CD4-positive, CD25-positive, alpha-beta regulatory T cell (primary cell): ENCODE results near the gene NEGR1. TPM values are rescaled to one million over a fixed set of nuclear protein-coding genes. Genes with fewer than 3 reads are reported as not detected.

Source experiments
- ATAC-seq, 2 donors: fragments of 150-1000 bp; cut with Tn5 transposase; one replicate each; pipeline ENCODE4 v1.10.0; 2021; ENCODE audit warnings: low read depth in 2 of 2, moderate number of reproducible peaks in 2 of 2, moderate library complexity in 1 of 2
- DNase-seq, 3 donors: peaks; one replicate each; pipeline versions ENCODE4 v3.0.0 to v3.0.0-alpha.2; 2012 to 2022; ENCODE audit warnings: mixed read lengths in 1 of 3
- H3K27ac ChIP-seq: one replicate; pipeline ENCODE4 v1.7.0; 2013; ENCODE audit warnings: mild to moderate bottlenecking, low read length; ENCODE audit not compliant: insufficient read depth, poor library complexity, severe bottlenecking
- H3K27me3 ChIP-seq: one replicate; pipeline ENCODE4 v1.7.0; 2013; ENCODE audit warnings: low read length; ENCODE audit not compliant: control insufficient read depth, insufficient read depth
- H3K36me3 ChIP-seq: one replicate; pipeline ENCODE4 v1.7.0; 2013; ENCODE audit warnings: mild to moderate bottlenecking, low read length, moderate library complexity; ENCODE audit not compliant: control insufficient read depth, insufficient read depth
- H3K4me1 ChIP-seq: 2 replicates; pipeline ENCODE4 v1.7.0; 2013; ENCODE audit warnings: mild to moderate bottlenecking, low read length; ENCODE audit not compliant: insufficient read depth, control insufficient read depth, poor library complexity, severe bottlenecking
- H3K4me3 ChIP-seq: one replicate; pipeline ENCODE4 v1.7.0; 2013; ENCODE audit warnings: low read depth, mild to moderate bottlenecking, low read length, moderate library complexity
- H3K9me3 ChIP-seq, 2 experiments: 1 replicate in 1 of 2; 2 replicates in 1 of 2; pipeline ENCODE4 v1.7.0; 2013; ENCODE audit warnings: low read length in 2 of 2, mild to moderate bottlenecking in 1 of 2, moderate library complexity in 1 of 2; ENCODE audit not compliant: control insufficient read depth in 2 of 2
- H3K27ac Mint-ChIP-seq, 3 donors: one replicate each; pipeline ENCODE4 v1.8.0; 2020 to 2022; ENCODE audit warnings: mild to moderate bottlenecking in 3 of 3, mixed read lengths in 3 of 3, moderate library complexity in 2 of 3
- H3K27me3 Mint-ChIP-seq: one replicate; pipeline ENCODE4 v1.8.0; 2022; ENCODE audit warnings: mild to moderate bottlenecking, mixed read lengths
- H3K36me3 Mint-ChIP-seq: one replicate; pipeline ENCODE4 v1.8.0; 2020; ENCODE audit warnings: mixed read lengths
- H3K4me1 Mint-ChIP-seq, 4 donors: one replicate each; pipeline ENCODE4 v1.8.0; 2020 to 2022; ENCODE audit warnings: mixed read lengths in 4 of 4, mild to moderate bottlenecking in 1 of 4
- H3K4me3 Mint-ChIP-seq, 4 donors: one replicate each; pipeline ENCODE4 v1.8.0; 2020 to 2022; ENCODE audit warnings: mild to moderate bottlenecking in 4 of 4, mixed read lengths in 4 of 4, moderate library complexity in 3 of 4
- H3K9me3 Mint-ChIP-seq, 7 donors: one replicate each; pipeline ENCODE4 v1.8.0; 2020 to 2022; ENCODE audit warnings: mixed read lengths in 7 of 7, mild to moderate bottlenecking in 3 of 7, moderate library complexity in 2 of 7
- polyA plus RNA-seq, 4 donors: library from polyadenylated mRNA; unstranded; fragments of 300-500 nt; fragmentation: Illumina TruSeq; gene quantifications; one replicate each; pipeline ENCODE4 v1.2.3, GENCODE V29; 2021
- total RNA-seq: library from RNA; stranded (reverse); gene quantifications from one replicate; pipeline ENCODE4 v1.2.3, GENCODE V29; 2022

NEGR1 gene
- total and polyA plus RNA-seq, 5 donors from 2014 or later, result not detected

- peaks cover 3 to 34% (median 13%) of the 10 kb centered on the region in 7 donors for H3K9me3 Mint-ChIP-seq
- no peaks in the 10 kb centered on the region for H3K27me3 Mint-ChIP-seq
- H3K27me3 ChIP-seq, result no peaks in the 10 kb centered on the region
- no peak overlapping the region for H3K4me3 ChIP-seq
- no peak overlapping the region for H3K4me3 Mint-ChIP-seq
- no peaks in the 10 kb centered on the region for H3K36me3 Mint-ChIP-seq
- no peak for DNase-seq
- H3K4me1 Mint-ChIP-seq, result no peaks in the 10 kb centered on the region
- no peak overlapping the region for H3K27ac Mint-ChIP-seq
- peaks cover 0 to 2% of the 10 kb centered on the region in 2 experiments for H3K9me3 ChIP-seq
- no peak for ATAC-seq
- no peak overlapping the region for H3K27ac ChIP-seq
- H3K4me1 ChIP-seq, result no peaks in the 10 kb centered on the region
- no peaks in the 10 kb centered on the region for H3K36me3 ChIP-seq
These were observed 904.5 kb downstream of the NEGR1 start for GRCh38 chr1:71377886-71378285.

GRCh38 chr1:71372496-71372895, 909.8 kb downstream of the NEGR1 start:
- H3K4me3 Mint-ChIP-seq, result no peak overlapping the region
- H3K36me3 Mint-ChIP-seq, result no peaks in the 10 kb centered on the region
- Histone ChIP-seq H3K4me1 (no peaks in the 10 kb centered on the region), H3K36me3 (no peaks in the 10 kb centered on the region), H3K27me3 (no peaks in the 10 kb centered on the region), H3K4me3 (no peak overlapping the region), H3K9me3 (peaks cover 0 to 2% of the 10 kb centered on the region in 2 experiments), H3K27ac (no peak overlapping the region)
- no peak overlapping the region for H3K27ac Mint-ChIP-seq
- ATAC-seq (no peak), DNase-seq (no peak)
- no peaks in the 10 kb centered on the region for H3K27me3 Mint-ChIP-seq
- peaks cover 0 to 19% (median 4%) of the 10 kb centered on the region in 7 donors for H3K9me3 Mint-ChIP-seq
- H3K4me1 Mint-ChIP-seq, result no peaks in the 10 kb centered on the region

DNA sequence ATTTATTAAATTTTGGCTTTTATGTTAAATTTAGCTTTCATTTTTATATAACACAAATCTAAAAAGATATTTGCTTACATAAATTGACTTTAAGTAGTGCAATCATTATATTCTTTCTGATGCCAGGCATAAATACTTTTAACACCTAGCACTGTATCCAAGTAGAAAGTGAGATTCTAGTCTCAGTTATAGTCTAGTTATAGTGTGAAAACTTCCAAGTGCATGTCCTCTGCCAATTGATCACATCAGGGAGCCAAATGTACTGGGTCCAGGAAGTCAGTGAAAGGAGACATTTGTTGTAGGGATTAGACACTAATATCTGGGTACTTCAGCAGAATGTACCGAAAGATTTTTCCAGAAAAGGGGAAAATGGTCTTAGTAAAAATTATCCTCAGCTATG, 910.8 kb downstream of the NEGR1 start:
- Histone ChIP-seq H3K27me3 (no peaks in the 10 kb centered on the region), H3K9me3 (no peaks in the 10 kb centered on the region), H3K4me1 (no peaks in the 10 kb centered on the region), H3K27ac (no peak overlapping the region), H3K4me3 (no peak overlapping the region), H3K36me3 (no peaks in the 10 kb centered on the region)
- no peak overlapping the region for H3K27ac Mint-ChIP-seq
- H3K9me3 Mint-ChIP-seq, result peaks cover 0 to 11% (median 4%) of the 10 kb centered on the region in 7 donors
- H3K36me3 Mint-ChIP-seq, result no peaks in the 10 kb centered on the region
- no peaks in the 10 kb centered on the region for H3K4me1 Mint-ChIP-seq
- no peak overlapping the region for H3K4me3 Mint-ChIP-seq
- H3K27me3 Mint-ChIP-seq, result no peaks in the 10 kb centered on the region
- no peak for ATAC-seq
- no peak for DNase-seq

DNA sequence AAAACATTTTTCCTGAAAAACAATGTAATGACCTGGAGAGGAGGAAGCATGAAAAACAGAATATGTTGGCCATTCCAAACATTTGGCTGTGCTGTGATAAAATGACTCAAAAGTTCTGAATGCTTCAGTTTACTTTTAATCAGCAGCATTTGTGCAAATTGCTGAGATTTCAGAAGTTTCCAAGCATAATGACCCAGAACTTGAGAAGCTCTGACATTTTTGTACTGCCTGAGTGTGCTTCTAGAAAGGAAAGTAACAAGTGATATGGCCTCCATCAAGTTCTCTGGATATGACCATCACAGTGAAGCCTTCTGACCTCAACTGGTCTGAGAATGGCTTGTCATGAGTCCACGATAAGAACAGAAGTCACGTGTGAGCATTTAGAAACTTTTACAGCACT, 918.1 kb downstream of the NEGR1 start:
- Histone ChIP-seq H3K27me3 (no peaks in the 10 kb centered on the region), H3K4me3 (no peak overlapping the region), H3K9me3 (no peaks in the 10 kb centered on the region), H3K4me1 (no peaks in the 10 kb centered on the region), H3K27ac (no peak overlapping the region), H3K36me3 (no peaks in the 10 kb centered on the region)
- Mint-ChIP-seq H3K27ac (no peak overlapping the region), H3K9me3 (peaks cover 2 to 12% (median 7%) of the 10 kb centered on the region in 7 donors), H3K36me3 (no peaks in the 10 kb centered on the region), H3K4me1 (no peaks in the 10 kb centered on the region), H3K4me3 (no peak overlapping the region), H3K27me3 (no peaks in the 10 kb centered on the region)
- DNase-seq, result no peak
- no peak for ATAC-seq

GRCh38 chr1:71362691-71363090, 919.6 kb downstream of the NEGR1 start:
- H3K4me3 ChIP-seq, result no peak overlapping the region
- H3K27ac Mint-ChIP-seq, result no peak overlapping the region

DNA sequence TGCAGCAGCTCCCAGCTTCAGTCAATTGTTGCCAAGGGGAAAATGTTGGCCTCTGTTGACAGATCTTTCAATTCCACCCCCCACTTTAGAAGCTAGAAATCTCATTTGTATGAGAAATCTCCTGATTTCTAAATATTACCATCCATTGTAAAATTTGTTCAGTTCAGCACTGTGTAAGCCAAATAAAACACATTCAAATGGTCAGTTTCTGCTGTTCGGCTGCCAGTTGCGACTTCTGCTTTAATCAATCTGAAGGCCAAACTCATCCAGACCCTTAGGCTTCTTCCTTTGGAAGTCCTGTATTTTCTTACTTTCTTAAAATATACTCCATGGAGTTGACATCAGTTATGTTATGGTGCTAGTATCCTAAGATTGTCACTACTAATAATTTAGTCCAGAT, 920.3 kb downstream of the NEGR1 start:
- Histone ChIP-seq H3K27me3 (no peaks in the 10 kb centered on the region), H3K27ac (no peak overlapping the region), H3K36me3 (no peaks in the 10 kb centered on the region), H3K4me3 (no peak overlapping the region), H3K4me1 (no peaks in the 10 kb centered on the region), H3K9me3 (no peaks in the 10 kb centered on the region)
- Mint-ChIP-seq H3K9me3 (peaks cover 0 to 18% (median 12%) of the 10 kb centered on the region in 7 donors), H3K27me3 (no peaks in the 10 kb centered on the region), H3K4me1 (no peaks in the 10 kb centered on the region), H3K4me3 (no peak overlapping the region), H3K27ac (no peak overlapping the region), H3K36me3 (no peaks in the 10 kb centered on the region)
- ATAC-seq, result no peak
- no peak for DNase-seq

More at GRCh38 chr1:71362691-71363090, 919.6 kb downstream of the NEGR1 start:
- H3K4me1 ChIP-seq, result no peaks in the 10 kb centered on the region
- Mint-ChIP-seq H3K27me3 (no peaks in the 10 kb centered on the region), H3K4me1 (no peaks in the 10 kb centered on the region), H3K4me3 (no peak overlapping the region), H3K9me3 (peaks cover 2 to 18% (median 12%) of the 10 kb centered on the region in 7 donors), H3K36me3 (no peaks in the 10 kb centered on the region)
- no peaks in the 10 kb centered on the region for H3K36me3 ChIP-seq
- H3K9me3 ChIP-seq, result no peaks in the 10 kb centered on the region
- ATAC-seq, result no peak
- H3K27ac ChIP-seq, result no peak overlapping the region
- no peaks in the 10 kb centered on the region for H3K27me3 ChIP-seq
- no peak for DNase-seq

- DNase-seq, result no peak
- no peak overlapping the region for H3K27ac Mint-ChIP-seq
- Histone ChIP-seq H3K4me3 (no peak overlapping the region), H3K27me3 (no peaks in the 10 kb centered on the region), H3K27ac (no peak overlapping the region), H3K9me3 (no peaks in the 10 kb centered on the region), H3K4me1 (no peaks in the 10 kb centered on the region), H3K36me3 (no peaks in the 10 kb centered on the region)
- H3K36me3 Mint-ChIP-seq, result no peaks in the 10 kb centered on the region
- H3K4me3 Mint-ChIP-seq, result no peak overlapping the region
- H3K27me3 Mint-ChIP-seq, result no peaks in the 10 kb centered on the region
- no peaks in the 10 kb centered on the region for H3K4me1 Mint-ChIP-seq
- ATAC-seq, result no peak
- H3K9me3 Mint-ChIP-seq, result peaks cover 2 to 26% (median 16%) of the 10 kb centered on the region in 7 donors
These were observed 924.6 kb downstream of the NEGR1 start for GRCh38 chr1:71357708-71358107.

- Mint-ChIP-seq H3K27me3 (no peaks in the 10 kb centered on the region), H3K36me3 (no peaks in the 10 kb centered on the region), H3K4me3 (no peak overlapping the region), H3K9me3 (peaks cover 0 to 23% (median 8%) of the 10 kb centered on the region in 7 donors), H3K27ac (no peak overlapping the region), H3K4me1 (no peaks in the 10 kb centered on the region)
- ATAC-seq (no peak), DNase-seq (no peak)
- H3K27me3 ChIP-seq, result no peaks in the 10 kb centered on the region
- H3K27ac ChIP-seq, result no peak overlapping the region
- H3K9me3 ChIP-seq, result no peaks in the 10 kb centered on the region
- H3K4me3 ChIP-seq, result no peak overlapping the region
- no peaks in the 10 kb centered on the region for H3K4me1 ChIP-seq
- H3K36me3 ChIP-seq, result no peaks in the 10 kb centered on the region
These were observed 930.9 kb downstream of the NEGR1 start for GRCh38 chr1:71351438-71351837.
